DMS153 (cell line): ENCODE measurements around the gene ENC1.

Source experiments
- DNase-seq: peaks from one replicate; lab custom pipeline; 2025; lab: John Stamatoyannopoulos, UW

Gene ENC1

GRCh38 chr5:74608736-74609601 lies 31.6 kb downstream of the ENC1 start:
- no peak for DNase-seq

DNA sequence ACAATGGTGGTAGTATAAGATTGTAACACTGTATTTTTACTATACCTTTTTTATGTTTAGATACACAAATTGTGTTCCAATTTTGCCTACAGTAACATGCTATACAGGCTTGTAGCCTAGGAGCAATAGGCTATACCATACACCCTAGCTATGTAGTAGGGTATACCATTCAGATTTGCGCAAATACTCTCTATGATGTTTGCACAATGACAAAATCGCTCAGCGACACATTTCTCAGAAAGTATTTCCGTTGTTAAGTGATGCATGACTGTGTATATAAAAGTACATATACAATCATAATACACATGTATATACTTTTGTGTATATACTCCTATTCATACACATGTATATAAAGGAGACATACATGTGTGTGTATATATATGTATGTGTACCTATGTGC lies 34.8 kb downstream of the ENC1 start:
- no peak for DNase-seq

GRCh38 chr5:74603376-74603775 lies 37.2 kb downstream of the ENC1 start:
- DNase-seq = no peak

DNA sequence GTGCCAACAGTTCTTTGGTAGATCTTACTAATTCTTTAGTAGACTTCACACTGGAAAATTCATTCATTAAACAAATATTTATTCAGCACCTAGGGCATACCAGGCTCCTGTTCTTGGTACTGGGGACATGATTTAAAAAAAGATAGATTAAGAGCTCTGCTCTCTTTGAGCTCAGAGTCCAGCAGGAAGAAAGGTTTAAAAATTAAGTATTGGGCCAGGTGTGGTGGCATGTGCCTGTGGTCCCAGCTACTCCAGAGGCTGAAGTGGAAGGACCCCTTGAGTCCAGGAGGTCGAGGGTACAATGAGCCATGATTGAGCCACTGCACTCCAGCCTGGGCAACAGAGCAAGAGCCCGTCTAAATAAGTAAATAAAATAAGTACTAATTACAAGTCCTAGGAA lies 41.4 kb downstream of the ENC1 start:
- DNase-seq = no peak

DNA sequence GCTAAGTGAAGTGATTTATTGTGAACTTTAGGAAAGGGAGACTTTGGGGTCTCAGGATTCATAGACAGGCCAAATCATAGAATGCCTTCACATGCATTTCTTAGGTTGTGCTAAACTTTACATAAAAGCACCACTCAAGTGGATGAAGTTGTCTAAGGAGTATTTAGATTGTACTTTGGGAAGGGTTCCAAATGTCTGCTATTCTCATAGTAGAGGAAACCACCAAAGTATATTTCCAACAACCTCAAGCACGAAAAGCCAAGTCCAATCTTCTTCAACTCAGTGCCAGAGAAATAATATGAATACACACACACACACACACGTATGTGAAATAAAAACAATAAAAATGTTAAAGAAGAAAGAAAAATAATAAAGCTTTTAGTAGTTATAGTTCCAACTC lies 41.8 kb downstream of the ENC1 start:
- no peak for DNase-seq

DNA sequence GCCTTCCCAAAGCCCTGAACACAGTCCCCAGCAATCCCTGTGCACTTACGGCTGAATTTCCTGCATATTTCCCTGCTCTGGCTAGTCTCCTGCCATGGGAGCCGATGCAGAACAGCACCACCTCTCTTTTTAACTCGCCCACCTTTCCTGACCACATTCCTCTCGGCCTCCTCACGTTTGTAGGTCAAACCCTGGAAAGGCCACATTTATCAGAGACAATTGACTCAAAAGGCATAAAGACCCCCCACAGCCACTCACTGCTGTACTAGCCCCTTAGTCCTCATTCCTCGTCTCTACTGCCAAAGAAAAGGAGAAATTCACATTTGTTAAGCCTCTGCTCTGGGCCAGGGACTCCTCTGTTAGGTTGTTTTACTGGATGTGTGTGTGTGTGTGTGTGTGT lies 43.6 kb downstream of the ENC1 start:
- DNase-seq = no peak

GRCh38 chr5:74595143-74595925 lies 45.2 kb downstream of the ENC1 start:
- no peak for DNase-seq

- DNase-seq = no peak
These were observed 46.1 kb downstream of the ENC1 start for GRCh38 chr5:74594137-74595040.

- no peak for DNase-seq
These were observed 51.1 kb downstream of the ENC1 start for GRCh38 chr5:74589204-74590056.

DNA sequence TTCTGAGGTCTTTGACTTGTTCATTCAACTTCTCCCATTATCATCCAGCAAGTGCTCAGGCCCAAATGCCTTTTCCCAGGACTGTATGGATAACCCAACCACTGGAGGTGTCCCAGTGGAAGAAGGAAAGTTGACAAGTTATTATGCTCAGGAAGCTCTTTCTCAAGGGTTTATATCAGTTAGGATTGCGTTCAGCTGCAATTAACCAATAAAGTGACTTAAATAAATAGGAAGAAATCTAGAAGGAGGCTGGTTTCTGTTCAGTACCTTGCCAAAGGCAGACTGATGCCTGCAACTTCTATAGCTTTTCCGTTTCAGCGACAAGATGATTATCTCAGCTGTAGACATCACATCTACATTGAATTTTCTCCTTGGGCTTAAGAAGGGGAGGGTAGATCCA lies 52.1 kb downstream of the ENC1 start:
- no peak for DNase-seq

- DNase-seq = no peak
These were observed 52.6 kb downstream of the ENC1 start for GRCh38 chr5:74587890-74588289.

DNA sequence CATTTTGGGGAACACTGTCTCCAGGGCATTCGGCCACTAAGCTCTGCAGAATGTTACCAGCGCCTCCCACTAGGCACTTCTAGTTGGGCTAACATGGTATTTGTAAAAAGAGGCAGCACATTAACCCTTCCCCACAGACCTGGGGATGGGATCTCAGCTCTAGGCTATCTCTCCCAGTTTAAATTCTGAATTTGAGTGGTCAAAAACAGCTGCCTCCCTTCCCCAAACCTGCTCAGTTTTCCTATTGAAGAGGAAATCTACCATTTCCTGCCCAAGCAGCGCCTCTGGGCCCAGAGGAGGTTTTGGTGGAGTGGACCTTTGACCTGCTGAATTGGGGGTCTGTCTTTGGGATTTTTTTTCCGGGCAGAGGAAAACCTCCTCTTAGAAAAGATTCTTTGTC lies 53.2 kb downstream of the ENC1 start:
- DNase-seq = no peak

GRCh38 chr5:74586856-74587255 lies 53.7 kb downstream of the ENC1 start:
- DNase-seq = no peak

- DNase-seq = no peak
These were observed 57.7 kb downstream of the ENC1 start for GRCh38 chr5:74582853-74583252.

DNA sequence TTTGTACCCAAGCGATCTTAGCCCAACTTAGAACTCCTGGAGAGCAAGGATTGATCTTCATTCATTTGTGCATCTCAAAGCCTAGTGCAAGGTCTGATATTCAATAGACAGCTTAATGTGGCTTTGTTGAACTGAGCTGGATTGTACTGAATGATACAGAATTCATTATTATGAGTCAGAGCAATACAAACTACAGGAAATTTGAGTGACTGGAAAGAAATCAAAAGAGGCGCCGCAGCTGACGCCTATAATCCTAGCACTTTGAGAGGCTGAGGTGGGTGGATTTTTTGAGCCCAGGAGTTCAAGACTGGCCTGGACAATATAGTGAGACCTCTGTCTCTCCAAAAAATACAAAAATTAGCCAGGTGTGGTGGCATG lies 58.6 kb downstream of the ENC1 start:
- no peak for DNase-seq

DNA sequence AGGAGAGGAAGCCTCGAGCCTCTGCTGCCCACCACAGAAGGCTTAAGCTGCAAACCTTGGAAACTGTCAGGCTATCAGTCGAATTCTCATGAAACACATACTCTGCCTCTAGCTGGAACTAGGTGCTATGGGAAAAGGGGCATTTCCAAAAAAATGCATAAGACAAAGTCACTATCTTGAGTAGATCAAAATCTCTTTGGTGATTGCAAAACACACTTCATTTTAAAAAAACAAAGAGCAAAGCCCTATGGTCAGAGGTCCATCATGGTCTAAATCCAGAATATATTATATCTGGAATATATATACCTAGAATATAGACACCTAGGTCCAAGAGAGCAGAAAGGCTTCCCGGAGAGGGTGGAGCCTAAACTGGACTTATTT lies 59.8 kb downstream of the ENC1 start:
- no peak for DNase-seq

DNA sequence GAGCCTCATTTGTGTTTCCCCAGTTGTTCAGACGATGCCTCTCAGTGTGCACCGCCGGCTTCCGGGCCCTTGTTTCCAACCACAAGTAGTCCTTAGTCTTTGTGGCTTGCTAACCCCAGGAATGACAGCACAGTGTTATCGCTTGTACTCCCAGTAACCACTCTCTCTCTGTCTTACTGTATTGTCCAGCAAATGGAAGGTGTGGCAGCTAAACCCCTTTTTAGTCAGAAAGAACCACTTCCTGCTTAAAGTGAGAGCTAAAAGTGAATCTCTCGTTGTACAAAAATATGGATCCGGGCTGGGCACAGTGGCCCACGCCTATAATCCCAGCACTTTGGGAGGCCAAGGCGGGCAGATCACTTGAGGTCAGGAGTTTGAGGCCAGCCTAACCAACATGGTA lies 61.3 kb downstream of the ENC1 start:
- no peak for DNase-seq

GRCh38 chr5:74578356-74579044 lies 62.0 kb downstream of the ENC1 start:
- DNase-seq = no peak
